Activated T-cell treated with anti-CD3 and anti-CD28 coated beads, Interleukin-2, amount 50 U/mL, for 48 hours (primary cell): ENCODE data around the gene FKBP15.
A peak's percentile ranks its signal among the peaks of the same experiment; 100 is the strongest.
"Not testable (repeated sequence)": the region's sequence is repeated elsewhere in the genome, so short reads cannot be mapped to it uniquely, and the experiment has no call there.

Source experiments
- DNase-seq, 2 experiments: peaks; one replicate each; pipeline ENCODE4 v3.0.0-alpha.2; 2020

FKBP15 gene, protein sequence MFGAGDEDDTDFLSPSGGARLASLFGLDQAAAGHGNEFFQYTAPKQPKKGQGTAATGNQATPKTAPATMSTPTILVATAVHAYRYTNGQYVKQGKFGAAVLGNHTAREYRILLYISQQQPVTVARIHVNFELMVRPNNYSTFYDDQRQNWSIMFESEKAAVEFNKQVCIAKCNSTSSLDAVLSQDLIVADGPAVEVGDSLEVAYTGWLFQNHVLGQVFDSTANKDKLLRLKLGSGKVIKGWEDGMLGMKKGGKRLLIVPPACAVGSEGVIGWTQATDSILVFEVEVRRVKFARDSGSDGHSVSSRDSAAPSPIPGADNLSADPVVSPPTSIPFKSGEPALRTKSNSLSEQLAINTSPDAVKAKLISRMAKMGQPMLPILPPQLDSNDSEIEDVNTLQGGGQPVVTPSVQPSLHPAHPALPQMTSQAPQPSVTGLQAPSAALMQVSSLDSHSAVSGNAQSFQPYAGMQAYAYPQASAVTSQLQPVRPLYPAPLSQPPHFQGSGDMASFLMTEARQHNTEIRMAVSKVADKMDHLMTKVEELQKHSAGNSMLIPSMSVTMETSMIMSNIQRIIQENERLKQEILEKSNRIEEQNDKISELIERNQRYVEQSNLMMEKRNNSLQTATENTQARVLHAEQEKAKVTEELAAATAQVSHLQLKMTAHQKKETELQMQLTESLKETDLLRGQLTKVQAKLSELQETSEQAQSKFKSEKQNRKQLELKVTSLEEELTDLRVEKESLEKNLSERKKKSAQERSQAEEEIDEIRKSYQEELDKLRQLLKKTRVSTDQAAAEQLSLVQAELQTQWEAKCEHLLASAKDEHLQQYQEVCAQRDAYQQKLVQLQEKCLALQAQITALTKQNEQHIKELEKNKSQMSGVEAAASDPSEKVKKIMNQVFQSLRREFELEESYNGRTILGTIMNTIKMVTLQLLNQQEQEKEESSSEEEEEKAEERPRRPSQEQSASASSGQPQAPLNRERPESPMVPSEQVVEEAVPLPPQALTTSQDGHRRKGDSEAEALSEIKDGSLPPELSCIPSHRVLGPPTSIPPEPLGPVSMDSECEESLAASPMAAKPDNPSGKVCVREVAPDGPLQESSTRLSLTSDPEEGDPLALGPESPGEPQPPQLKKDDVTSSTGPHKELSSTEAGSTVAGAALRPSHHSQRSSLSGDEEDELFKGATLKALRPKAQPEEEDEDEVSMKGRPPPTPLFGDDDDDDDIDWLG

GRCh38 chr9:113221003-113221799, at the start of gene FKBP15, which contains the start of gene SLC31A1:
TSS of gene FKBP15 (minus strand) at chr9:113221277. CDS start at chr9:113221243, 34 bp downstream.
TSS of gene SLC31A1 (plus strand) at chr9:113221544. CDS start at chr9:113256149, 34,605 bp downstream.
- DNase-seq = peak; percentile 97 to 98

- DNase-seq = no peak
Observed at GRCh38 chr9:113269871-113270270, 48.8 kb upstream of the FKBP15 start.

- no peak for DNase-seq
Observed at GRCh38 chr9:113269355-113269754, 48.3 kb upstream of the FKBP15 start.

DNA sequence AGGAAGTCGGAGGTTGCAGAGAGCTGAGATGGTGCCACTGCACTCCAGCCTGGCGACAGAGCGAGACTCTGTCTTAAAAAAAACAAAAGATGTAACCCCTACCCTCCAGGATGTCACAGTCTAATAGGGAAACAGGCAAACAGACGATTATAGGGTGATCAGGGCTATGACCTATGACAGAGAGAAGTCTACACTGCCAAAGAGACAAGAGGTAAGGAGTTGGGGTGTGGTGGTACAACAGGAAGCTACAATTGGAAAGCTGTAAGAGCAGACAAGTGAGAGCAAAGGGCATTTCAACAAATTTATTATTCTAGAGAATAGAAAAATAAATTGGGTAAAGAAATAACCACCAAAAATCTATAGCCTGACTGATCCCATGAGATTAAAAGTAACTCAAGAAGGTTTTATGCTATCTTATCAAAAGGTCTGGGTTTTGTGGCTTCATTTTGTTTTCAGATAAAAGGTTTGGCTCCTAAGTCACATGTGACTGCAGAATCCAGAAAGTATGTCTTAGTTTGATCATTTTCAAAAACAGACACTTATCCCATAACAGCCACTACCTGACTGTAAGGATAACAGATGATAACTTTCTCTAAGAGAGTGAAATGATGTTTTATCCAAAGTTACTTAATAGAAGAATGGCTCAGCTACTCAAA, 47.0 kb upstream of the FKBP15 start:
- DNase-seq = no peak

DNA sequence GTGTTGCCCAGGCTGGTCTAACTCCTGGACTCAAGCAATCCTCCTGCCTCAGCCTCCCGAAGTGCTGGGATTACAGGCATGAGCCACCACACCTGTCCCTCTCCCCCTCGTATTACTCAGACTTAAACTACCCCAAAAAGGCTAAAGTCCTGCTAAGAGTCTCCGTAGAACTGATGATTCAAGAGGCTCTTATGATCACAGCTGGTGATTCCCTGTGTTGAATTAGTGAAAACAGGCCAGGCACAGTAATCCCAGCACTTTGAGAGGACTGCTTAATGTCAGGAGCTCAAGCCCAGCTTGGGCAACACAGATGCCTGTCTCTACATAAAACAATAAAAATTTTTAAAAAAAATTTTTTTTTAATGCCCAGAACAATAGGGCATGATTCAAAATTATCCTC, 45.1 kb upstream of the FKBP15 start:
- no peak for DNase-seq

GRCh38 chr9:113261917-113262671, 41.0 kb upstream of the FKBP15 start:
- no peak for DNase-seq

DNA sequence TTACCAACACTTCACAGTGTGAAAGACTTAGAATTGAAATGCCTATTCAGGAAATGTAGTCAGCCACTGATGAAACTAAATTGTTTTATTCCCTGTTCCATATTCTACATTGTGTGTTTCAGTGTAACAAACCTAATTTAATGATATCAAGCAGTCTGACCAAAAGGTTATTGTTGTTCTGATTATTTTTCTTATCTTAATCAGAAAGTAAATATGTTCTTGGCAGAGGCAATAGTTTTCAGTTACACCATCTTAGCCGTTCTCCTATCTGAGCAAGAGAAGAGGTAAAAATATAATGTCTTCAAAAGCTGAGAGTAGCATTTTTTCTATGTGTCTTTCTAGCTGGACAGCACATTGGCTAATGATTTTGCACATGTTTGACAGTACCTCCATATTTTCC, 37.2 kb upstream of the FKBP15 start:
- DNase-seq = no peak

GRCh38 chr9:113257863-113258262, 36.8 kb upstream of the FKBP15 start:
- no peak for DNase-seq

DNA sequence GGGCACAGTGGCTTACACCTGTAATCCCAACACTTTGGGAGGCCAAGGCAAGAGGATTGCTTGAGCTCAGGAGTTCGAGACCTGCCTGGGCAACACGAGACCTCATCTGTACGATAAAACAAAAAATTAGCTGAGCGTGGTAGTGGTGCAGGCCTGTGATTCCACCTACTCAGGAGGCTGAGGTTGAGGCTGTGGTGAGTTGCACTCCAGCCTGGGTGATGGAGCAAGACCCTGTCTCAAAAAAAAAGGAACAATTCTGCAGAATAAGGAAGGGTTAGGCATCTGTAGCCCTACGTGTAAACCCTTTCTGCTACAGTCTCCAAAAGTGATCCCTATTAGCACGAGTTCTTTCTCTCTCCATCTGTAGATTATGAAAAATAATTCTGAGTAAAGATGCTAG, 34.4 kb upstream of the FKBP15 start:
- no peak for DNase-seq

DNA sequence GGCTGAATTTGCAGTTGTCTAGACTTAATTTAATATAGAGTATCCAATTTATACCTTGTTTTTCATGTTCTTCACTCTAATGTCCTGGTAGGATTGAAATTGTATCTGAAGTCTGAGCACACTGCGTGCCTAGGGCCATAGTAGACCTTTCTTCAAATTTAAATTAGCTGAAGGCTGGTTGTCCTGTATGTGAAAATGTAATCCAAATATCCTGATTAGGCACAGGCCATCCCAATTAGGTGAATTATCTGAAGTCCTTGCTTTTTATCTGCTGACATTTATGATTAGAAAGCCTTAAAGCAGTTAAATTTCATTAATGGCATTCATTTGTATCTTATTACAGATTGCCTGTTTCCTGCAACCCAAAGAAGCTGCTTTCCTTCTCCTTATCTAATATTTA, 33.9 kb upstream of the FKBP15 start:
- DNase-seq = no peak

DNA sequence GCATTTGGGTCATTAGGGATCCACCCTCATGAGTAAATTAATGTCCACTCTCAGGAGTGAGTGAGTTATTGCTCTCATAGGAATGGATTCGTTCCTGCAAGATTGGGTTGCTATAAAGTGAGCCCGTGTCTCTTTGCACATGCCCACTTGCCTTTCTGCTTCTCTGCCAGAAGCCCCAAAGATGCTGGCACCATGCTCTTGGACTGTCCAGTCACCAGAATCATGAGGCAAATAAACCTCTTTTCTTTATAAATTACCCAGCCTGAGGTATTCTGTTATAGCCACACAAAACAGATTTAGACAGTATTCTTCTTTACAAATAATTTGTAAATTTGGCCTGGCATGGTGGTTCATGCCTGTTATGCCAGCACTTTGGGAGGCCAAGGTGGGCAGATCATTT, 29.7 kb upstream of the FKBP15 start:
- DNase-seq = no peak

DNA sequence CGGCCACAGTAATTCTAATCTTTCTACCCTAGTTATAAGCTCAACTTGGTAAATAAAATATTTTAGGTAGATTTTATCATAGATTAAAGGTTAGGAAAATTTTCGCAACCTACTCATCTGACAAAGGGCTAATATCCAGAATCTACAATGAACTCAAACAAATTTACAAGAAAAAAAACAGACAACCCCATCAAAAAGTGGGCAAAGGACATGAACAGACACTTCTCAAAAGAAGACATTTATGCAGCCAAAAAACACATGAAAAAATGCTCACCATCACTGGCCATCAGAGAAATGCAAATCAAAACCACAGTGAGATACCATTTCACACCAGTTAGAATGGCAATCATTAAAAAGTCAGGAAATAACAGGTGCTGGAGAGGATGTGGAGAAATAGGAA, 28.6 kb upstream of the FKBP15 start:
- DNase-seq = not testable (repeated sequence)

DNA sequence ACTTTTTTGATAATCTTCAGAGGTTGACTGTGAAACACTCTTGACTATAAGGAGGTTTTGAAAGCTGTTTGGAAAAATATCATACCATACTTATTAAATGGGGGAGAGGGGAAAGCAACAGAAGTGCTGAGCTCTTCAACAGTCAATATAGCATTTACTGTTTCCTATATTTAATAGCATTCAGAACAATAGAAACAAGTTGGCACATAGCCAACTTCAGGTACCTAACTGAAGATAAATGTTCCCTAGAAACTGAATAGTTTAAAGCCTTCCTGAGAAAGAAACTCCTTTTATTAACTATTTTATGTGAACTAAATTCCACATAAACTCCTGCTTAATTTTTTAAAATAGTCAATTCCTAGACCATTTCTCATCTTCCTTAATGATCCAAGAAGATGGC, 26.6 kb upstream of the FKBP15 start:
- no peak for DNase-seq

- DNase-seq = no peak
Observed at GRCh38 chr9:113246928-113247327, 25.9 kb upstream of the FKBP15 start.

- no peak for DNase-seq
Observed at GRCh38 chr9:113245894-113246293, 24.8 kb upstream of the FKBP15 start.

DNA sequence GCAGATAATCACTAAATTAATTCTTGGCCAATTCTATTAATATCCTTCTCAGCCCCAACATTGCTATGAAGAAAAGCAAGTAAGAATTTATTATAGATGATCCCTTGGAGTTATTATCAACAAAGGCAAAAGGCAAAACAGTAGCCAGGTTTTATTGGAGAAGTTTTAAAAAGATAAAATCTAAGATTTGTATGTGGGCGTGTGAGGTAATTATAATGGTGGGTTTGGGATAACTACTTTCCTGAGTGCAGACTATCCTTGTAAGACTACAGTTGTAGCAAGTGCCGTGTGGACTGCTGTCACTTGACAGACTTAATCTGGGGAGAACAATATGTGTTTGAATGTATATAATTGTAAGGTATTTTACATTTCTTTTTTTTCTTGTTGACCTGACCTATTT, 23.5 kb upstream of the FKBP15 start:
- DNase-seq = no peak

DNA sequence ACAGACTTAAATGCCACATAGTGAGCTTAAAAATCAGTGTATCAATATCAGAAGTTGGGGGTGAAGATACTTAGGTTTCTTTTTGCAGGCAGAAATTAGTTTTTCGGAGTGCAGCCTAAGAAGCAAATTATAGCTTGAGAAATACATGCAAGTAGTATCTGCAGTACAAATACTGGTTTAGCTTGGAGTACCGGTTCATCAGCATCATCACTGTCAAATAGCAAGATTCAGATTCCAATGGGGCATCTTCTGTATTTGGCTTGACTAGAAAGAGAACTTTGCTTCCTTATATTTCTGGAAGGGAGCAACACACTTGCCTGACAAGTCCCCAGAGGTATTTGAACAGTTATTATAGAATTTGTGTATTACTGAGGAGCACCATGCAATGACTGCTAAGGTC, 20.1 kb upstream of the FKBP15 start:
- no peak for DNase-seq

GRCh38 chr9:113238859-113239232, 17.8 kb upstream of the FKBP15 start:
- no peak for DNase-seq

DNA sequence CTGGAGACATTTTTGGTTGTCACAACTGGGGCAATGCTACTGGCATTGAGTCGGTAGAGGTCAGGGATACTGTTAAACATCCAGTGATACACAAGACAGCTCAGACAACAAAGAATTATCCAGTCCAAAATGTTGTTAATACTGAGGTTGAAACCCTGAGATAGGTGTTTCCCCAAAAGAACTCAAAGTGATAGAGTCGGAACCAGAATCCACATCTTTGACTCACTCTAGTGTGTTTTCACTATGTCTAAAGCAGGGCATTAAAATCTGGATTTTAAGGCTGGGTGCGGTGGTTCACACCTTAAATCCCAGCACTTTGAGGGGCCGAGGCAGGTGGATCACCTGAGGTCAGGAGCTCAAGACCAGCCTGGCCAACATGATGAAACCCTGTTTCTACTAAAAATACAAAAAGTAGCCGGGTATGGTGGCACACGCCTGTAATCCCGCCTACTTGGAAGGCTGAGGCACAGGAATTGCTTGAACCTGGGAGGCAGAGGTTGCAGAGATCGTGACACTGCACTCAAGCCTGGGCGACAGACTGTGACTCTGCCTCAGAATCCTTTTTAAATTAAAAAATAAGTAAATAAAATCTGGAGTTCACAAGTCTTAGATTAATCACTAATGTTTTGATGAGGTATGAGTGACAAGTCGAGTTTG, 17.3 kb upstream of the FKBP15 start:
- no peak for DNase-seq

DNA sequence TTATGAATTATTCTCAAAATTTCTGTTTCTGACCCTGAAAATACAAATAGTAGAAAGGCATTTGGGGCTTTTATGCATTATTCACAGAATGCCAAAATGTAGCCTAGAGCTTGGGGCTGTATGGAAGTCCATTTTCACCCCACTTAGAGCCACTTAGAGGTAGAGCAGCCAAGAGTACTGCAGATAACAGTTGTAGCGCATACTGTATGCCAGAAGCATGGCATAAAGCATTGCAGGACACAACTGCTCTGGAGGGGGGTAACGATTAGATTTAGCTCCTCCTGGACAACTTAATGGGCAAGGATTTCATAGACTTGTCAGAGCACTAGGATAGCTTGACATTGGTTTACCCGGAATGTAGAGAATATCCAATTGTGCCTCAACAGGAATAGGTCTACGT, 15.9 kb upstream of the FKBP15 start:
- no peak for DNase-seq
